Effector memory CD4-positive, alpha-beta T cell (primary cell): ENCODE data around the gene AP3B1.

Experiments
- DNase-seq, 3 donors: peaks; one replicate each; pipeline ENCODE4 v3.0.0-alpha.2; 2020
- H3K27ac ChIP-seq: 2 replicates; pipeline ENCODE4 v1.7.0; 2013; ENCODE audit warnings: mild to moderate bottlenecking, low read length, moderate library complexity; ENCODE audit not compliant: insufficient read depth, poor library complexity, severe bottlenecking
- H3K27me3 ChIP-seq: replicated peaks from 2 replicates; pipeline ENCODE4 v1.7.0; 2013; ENCODE audit warnings: mild to moderate bottlenecking, low read length; ENCODE audit not compliant: insufficient read depth, control insufficient read depth, poor library complexity, severe bottlenecking
- H3K36me3 ChIP-seq: 2 replicates; pipeline ENCODE4 v1.7.0; 2013; ENCODE audit warnings: mild to moderate bottlenecking, low read length, moderate library complexity; ENCODE audit not compliant: control insufficient read depth, insufficient read depth
- H3K4me1 ChIP-seq: 2 replicates; pipeline ENCODE4 v1.7.0; 2013; ENCODE audit warnings: low read length, mild to moderate bottlenecking; ENCODE audit not compliant: control insufficient read depth, insufficient read depth, poor library complexity, severe bottlenecking
- H3K4me3 ChIP-seq: 2 replicates; pipeline ENCODE4 v1.7.0; 2013; ENCODE audit warnings: low read length, low read depth, mild to moderate bottlenecking; ENCODE audit not compliant: insufficient read depth, poor library complexity, severe bottlenecking
- H3K9me3 ChIP-seq: 2 replicates; pipeline ENCODE4 v1.7.0; 2013; ENCODE audit warnings: mild to moderate bottlenecking, low read length, moderate library complexity; ENCODE audit not compliant: control insufficient read depth

AP3B1 gene

GRCh38 chr5:78004559-78004958, 289.9 kb downstream of the AP3B1 start:
- Histone ChIP-seq H3K4me3 (no peak overlapping the region), H3K27me3 (no peaks in the 10 kb centered on the region), H3K4me1 (no peaks in the 10 kb centered on the region), H3K27ac (no peak overlapping the region), H3K9me3 (no peaks in the 10 kb centered on the region), H3K36me3 (peaks cover 3% of the 10 kb centered on the region)
- no peak for DNase-seq

- H3K9me3 ChIP-seq: no peaks in the 10 kb centered on the region
- DNase-seq: no peak
- H3K36me3 ChIP-seq: peaks cover 3% of the 10 kb centered on the region
- no peak overlapping the region for H3K27ac ChIP-seq
- no peaks in the 10 kb centered on the region for H3K27me3 ChIP-seq
- no peaks in the 10 kb centered on the region for H3K4me1 ChIP-seq
- H3K4me3 ChIP-seq: no peak overlapping the region
Observed at GRCh38 chr5:78003919-78004318, 290.6 kb downstream of the AP3B1 start.

- no peak for DNase-seq
- H3K27ac ChIP-seq: no peak overlapping the region
- no peaks in the 10 kb centered on the region for H3K27me3 ChIP-seq
Observed at GRCh38 chr5:78003450-78003849, 291.0 kb downstream of the AP3B1 start.

DNA sequence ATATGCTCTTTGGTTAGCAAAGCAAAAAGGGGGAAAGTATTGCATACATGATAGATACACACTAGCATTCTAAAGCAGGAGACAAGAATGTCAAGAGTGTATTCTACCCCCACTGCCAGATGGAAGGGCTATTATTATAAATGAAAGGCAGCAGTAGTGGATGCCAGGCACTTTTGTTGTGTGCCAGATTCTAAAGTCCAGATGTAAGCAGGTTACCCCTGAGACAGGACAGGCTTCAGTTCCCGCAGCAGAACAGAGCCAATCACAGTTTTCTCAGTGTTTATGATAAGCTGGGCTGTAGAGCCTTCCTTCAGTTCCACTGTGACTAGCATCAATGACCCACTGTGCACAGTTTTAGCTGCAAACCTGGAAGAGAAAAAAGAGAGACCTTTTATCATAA, 291.8 kb downstream of the AP3B1 start:
- Histone ChIP-seq H3K9me3 (no peaks in the 10 kb centered on the region), H3K36me3 (peaks cover 3% of the 10 kb centered on the region), H3K27ac (no peak overlapping the region), H3K4me1 (no peaks in the 10 kb centered on the region), H3K4me3 (no peak overlapping the region), H3K27me3 (no peaks in the 10 kb centered on the region)
- no peak for DNase-seq

More at GRCh38 chr5:78003450-78003849, 291.0 kb downstream of the AP3B1 start:
- Histone ChIP-seq H3K4me1 (no peaks in the 10 kb centered on the region), H3K4me3 (no peak overlapping the region), H3K36me3 (peaks cover 3% of the 10 kb centered on the region), H3K9me3 (no peaks in the 10 kb centered on the region)

DNA sequence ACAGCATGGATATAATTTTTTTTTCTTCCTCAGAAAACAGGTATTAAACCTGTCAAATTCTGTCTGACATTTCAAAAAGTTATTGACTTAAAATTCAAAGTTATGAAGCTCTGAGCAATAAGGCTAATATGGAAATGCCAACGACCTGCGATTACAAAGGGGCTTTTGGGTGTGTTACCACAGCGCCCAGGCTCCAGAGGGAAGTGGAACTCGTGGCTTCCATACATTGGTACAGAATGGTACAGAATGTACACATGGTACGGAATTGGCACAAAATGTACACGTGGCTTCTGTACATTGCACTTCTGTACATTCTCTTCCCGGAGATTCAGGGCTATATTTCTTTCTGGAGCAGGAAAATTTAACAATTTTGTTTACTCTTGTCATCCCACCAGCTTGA, 293.3 kb downstream of the AP3B1 start:
- Histone ChIP-seq H3K9me3 (no peaks in the 10 kb centered on the region), H3K4me3 (no peak overlapping the region), H3K4me1 (no peaks in the 10 kb centered on the region), H3K27me3 (no peaks in the 10 kb centered on the region), H3K27ac (no peak overlapping the region), H3K36me3 (peaks cover 3% of the 10 kb centered on the region)
- DNase-seq: no peak

DNA sequence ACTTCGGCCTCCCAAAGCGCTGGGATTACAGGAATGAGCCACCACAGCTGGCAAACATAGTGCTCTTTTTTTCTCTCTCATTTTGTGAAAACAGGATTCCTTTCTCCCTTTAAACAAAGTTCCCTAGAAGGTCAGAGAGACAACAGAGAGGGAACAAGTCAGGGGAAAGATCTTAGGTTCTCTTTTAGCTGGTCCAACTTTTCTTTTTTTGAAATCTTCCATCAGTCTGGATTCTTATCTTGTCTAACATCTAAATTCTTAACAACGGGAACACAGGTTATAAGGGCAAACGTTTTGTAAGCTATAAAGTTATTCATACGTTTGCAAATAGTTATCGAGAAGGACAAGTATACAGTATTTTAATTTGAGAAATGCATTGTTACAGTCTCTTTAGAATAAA, 294.3 kb downstream of the AP3B1 start:
- no peaks in the 10 kb centered on the region for H3K9me3 ChIP-seq

GRCh38 chr5:77999399-77999798, 295.1 kb downstream of the AP3B1 start:
- no peak overlapping the region for H3K27ac ChIP-seq
- H3K4me1 ChIP-seq: no peaks in the 10 kb centered on the region
- no peaks in the 10 kb centered on the region for H3K9me3 ChIP-seq
- H3K27me3 ChIP-seq: no peaks in the 10 kb centered on the region
- no peak for DNase-seq
- peaks cover 3% of the 10 kb centered on the region for H3K36me3 ChIP-seq
- H3K4me3 ChIP-seq: no peak overlapping the region

More for the DNA sequence above, 294.3 kb downstream of the AP3B1 start:
- Histone ChIP-seq H3K4me1 (no peaks in the 10 kb centered on the region), H3K27me3 (no peaks in the 10 kb centered on the region), H3K36me3 (peaks cover 3% of the 10 kb centered on the region), H3K4me3 (no peak overlapping the region), H3K27ac (no peak overlapping the region)
- DNase-seq: no peak

DNA sequence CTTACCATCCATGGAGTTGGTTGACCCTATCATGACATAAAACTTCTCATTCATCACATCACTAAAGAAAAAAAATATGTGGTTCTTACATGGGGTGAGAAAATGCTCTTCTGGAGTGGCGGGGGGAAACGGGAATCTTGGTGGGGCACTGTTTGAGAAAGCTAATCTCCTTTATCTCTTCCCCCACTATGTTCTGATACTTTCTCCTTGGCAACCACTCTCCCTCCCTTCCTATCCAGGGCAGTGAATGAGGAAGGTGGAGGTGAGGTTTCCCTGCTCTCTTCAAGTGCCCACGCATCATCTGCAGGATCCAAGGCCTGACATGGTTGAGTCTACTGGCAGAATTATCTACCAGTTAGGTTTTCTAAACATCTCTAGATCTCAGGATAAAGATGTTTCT, 297.6 kb downstream of the AP3B1 start:
- no peaks in the 10 kb centered on the region for H3K4me1 ChIP-seq
- no peak overlapping the region for H3K27ac ChIP-seq
- no peaks in the 10 kb centered on the region for H3K27me3 ChIP-seq
- H3K4me3 ChIP-seq: no peak overlapping the region
- H3K36me3 ChIP-seq: no peaks in the 10 kb centered on the region
- no peak for DNase-seq
- H3K9me3 ChIP-seq: no peaks in the 10 kb centered on the region

GRCh38 chr5:77995793-77996409, 298.6 kb downstream of the AP3B1 start:
- Histone ChIP-seq H3K27me3 (no peaks in the 10 kb centered on the region), H3K27ac (no peak overlapping the region), H3K9me3 (no peaks in the 10 kb centered on the region), H3K4me1 (no peaks in the 10 kb centered on the region), H3K4me3 (no peak overlapping the region), H3K36me3 (no peaks in the 10 kb centered on the region)
- DNase-seq: no peak

DNA sequence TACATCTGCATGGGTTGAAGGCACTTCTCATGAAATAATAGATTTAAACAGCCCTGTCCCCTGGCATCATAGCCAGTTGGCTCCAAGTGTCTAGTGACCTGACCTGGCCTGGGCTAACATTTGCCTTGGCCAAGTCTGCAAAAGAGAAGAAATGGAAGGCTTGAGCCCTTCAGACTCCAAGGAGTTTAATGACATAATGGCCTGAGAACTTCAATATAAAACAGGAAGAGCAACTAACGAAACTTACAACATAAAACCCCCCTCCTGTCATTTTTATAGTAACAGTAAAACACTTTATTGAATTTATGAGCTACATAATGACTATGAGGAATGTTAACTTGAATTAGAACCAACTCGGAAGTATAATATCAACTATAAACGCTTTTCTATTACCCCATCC, 299.6 kb downstream of the AP3B1 start:
- Histone ChIP-seq H3K27me3 (no peaks in the 10 kb centered on the region), H3K4me1 (no peaks in the 10 kb centered on the region), H3K9me3 (no peaks in the 10 kb centered on the region), H3K4me3 (no peak overlapping the region), H3K36me3 (no peaks in the 10 kb centered on the region), H3K27ac (no peak overlapping the region)
- no peak for DNase-seq
